GM21528 (cell line): ENCODE data around the gene YJEFN3.

Experiments
- ATAC-seq: cut with Tn5 transposase; IDR thresholded peaks from one replicate; pipeline ENCODE4 v1.9.1; 2021; ENCODE audit warnings: mild to moderate bottlenecking, moderate library complexity; ENCODE audit not compliant: unreplicated experiment, low FRiP score

The YJEFN3 gene

DNA sequence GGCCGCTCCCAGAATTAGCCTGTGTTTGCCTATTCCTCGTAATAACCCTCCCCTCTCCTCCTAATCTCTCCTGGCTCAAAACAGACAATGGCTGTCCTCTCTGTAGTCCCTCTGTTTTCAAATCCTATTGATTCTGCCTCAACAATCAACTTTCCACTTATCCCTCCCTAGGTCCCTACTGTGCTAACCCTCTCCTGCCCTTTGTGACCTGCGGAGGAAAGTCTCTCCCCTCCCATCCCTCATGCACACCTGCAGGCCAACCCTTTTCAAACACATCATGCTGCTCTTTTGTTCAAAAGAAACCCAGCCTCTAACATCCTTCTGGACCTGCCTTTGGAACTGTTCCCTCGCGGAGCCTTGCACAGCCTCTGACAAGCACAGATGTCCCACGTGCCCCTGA lies 46.7 kb downstream of the YJEFN3 start:
- no peak for ATAC-seq

DNA sequence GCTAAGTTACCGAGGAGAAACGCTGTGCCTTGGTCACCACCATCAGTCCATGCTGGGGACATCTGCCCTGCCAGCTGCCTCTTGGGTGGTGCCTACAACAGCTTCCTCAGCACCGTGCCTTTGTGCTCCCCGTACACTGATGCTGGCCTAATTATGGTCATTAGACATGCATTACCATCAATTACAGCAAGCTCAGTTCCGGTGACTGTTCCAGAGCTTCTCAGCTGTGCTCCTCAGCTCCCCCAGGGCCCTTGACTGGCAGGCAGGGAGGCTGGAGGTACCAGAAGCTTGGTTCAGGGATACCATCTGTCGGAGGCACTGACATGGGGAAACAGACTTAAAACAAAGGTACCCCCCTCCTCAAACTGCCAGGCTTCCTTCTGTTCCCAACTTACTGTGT lies 49.5 kb downstream of the YJEFN3 start:
- ATAC-seq = no peak

DNA sequence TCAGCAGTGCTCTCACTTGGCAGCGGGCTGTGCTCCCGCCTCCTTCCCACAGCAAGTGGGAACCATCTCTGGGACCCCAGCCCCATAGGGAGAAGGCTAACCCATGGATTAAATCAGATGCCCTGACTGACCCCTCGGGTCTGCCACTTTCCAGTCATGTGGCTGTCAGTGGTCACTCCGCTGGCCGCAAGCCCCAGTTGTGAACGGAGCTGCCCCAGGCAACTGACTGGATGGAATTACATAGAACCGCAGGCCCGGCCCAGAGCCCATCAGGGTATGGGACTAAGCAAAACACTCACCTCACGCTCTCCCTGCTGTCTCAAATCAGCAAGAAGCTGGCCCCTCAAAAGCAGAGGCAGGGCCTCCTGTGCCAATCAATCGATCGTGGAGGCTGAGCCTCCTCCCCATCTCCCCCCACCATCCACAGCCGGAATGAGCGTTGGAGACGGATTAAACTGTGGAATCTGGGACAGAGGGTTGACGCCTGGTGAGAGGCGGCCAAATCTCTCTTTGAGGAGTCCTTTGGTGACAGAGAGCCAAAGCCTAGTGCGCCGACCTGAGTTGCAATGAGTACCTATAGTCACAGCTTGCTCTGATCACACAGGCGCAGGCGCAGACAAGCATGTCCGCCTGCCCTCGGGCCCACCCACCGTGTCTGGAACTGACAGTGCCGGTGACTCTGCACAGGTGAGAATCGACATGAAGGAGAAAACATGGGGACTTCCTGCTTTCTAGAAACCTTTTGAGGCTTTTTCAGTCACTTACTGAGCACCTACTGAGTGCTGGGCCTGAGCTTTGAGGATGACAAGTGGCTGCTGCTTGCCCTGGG lies 51.0 kb downstream of the YJEFN3 start:
- no peak for ATAC-seq

DNA sequence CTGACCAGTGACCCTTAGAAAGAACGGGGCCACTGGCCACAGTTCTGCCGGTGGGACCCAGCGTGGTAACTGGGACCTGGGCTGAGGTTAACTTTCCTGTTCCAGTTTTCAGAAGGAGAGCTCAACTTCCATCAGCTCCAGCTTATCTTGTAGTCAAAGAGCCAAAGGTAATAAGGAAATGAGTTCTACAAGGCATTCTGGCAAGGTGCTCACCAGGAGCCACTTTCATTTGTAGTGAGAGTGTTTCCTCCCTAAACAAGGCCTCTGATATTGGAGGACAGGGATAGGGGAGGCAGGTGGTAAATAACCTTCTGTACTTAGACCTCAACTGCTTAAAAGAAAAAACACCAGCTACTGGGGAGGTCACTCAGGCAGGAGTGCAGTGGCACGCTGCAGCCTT lies 51.7 kb downstream of the YJEFN3 start:
- ATAC-seq = no peak

DNA sequence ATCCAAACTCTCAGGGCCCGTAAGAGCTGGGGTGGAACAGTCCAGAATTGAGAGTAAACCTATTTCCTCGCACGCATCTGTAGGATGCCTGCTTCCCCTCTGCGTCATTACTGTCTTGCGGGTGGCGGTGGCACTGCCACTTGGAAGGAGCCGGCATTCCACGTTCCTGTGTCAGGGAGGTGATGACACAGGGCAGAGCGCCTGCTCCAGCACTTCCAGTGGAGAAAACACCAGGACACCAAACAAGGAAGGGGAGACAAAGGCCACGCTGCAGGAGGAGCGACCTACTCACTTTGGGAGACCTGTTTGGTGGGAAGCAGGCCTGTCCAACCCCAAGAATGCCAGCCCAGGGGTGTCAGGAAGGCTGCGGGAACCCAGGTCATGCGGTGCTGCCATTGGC lies 52.7 kb downstream of the YJEFN3 start:
- no peak for ATAC-seq

DNA sequence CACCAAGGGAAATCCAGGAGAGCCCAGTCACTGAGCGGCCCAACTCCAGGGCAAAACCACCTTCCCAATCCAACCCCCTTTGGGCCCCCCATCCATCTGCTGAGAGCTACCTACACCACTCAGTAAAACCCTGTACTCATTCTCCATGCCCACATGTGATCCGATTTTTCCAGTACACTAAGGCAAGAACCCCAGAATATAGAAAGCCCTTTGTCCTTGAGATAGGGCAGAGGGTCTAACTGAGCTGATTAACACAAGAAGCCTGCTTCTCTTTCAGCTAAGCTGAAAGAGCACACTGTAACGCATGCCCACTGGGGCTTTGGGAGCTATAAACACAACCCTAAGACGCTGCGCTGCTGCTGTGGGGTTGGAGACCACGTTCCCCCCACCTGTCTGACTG lies 53.8 kb downstream of the YJEFN3 start:
- no peak for ATAC-seq

DNA sequence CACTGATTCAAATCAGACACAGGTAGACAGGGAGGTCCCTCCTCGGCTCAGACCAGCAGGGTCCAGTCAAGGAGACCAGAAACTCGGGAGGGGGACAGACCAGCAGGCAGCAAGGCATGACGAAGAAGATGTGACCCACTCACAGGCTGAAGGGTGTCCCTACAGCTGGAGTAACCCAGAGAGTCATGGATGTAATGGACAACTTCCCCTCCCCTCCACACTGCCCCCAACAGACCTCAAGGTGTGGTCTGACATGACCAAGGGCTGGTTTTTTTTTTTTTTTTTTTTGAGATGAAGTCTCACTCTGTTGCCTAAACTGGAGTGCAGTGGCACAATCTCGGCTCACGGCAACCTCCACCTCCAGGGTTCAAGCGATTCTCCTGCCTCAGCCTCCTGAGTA lies 55.6 kb downstream of the YJEFN3 start:
- no peak for ATAC-seq
